Smooth muscle cell (in vitro differentiated cells): ENCODE data around the gene ABAT. TPM values are rescaled to one million over a fixed set of nuclear protein-coding genes. Genes with fewer than 3 reads are reported as not detected.
"Not testable (repeated sequence)": the region's sequence is repeated elsewhere in the genome, so short reads cannot be mapped to it uniquely, and the experiment has no call there.

Experiments
- DNase-seq: peaks from one replicate; lab custom pipeline; 2025; ENCODE audit not compliant: unreplicated experiment; lab: John Stamatoyannopoulos, UW
- H2AFZ ChIP-seq: fragments of 200-600 bp; sonication (generic); 2 replicates; pipeline ENCODE4 v1.6.0; 2016; ENCODE audit warnings: antibody characterized with exemption, low read depth, mild to moderate bottlenecking
- H3F3A ChIP-seq: fragments of 200-600 bp; sonication (generic); 2 replicates; pipeline ENCODE4 v1.6.0; 2017; ENCODE audit warnings: antibody characterized with exemption, low read depth
- H3K27ac ChIP-seq: fragments of 200-600 bp; sonication (generic); 2 replicates; pipeline ENCODE4 v1.5.1; 2016; ENCODE audit warnings: low read depth, mild to moderate bottlenecking
- H3K27me3 ChIP-seq: fragments of 200-600 bp; sonication (generic); 2 replicates; pipeline ENCODE4 v1.6.1; 2016; ENCODE audit warnings: low read depth, mild to moderate bottlenecking
- H3K36me3 ChIP-seq: fragments of 200-600 bp; sonication (generic); 2 replicates; pipeline ENCODE4 v1.5.1; 2016; ENCODE audit warnings: low read depth
- H3K4me1 ChIP-seq: fragments of 200-600 bp; sonication (generic); 2 replicates; pipeline ENCODE4 v1.5.1; 2016; ENCODE audit warnings: low read depth
- H3K4me2 ChIP-seq: fragments of 200-600 bp; sonication (generic); 2 replicates; pipeline ENCODE4 v1.6.0; 2016; ENCODE audit warnings: mild to moderate bottlenecking
- H3K4me3 ChIP-seq: fragments of 200-600 bp; sonication (generic); 2 replicates; pipeline ENCODE4 v1.5.1; 2016; ENCODE audit warnings: mild to moderate bottlenecking
- H3K79me2 ChIP-seq: fragments of 200-600 bp; sonication (generic); 2 replicates; pipeline ENCODE4 v1.6.0; 2016; ENCODE audit warnings: low read depth, mild to moderate bottlenecking
- H3K9ac ChIP-seq: fragments of 200-600 bp; sonication (generic); 2 replicates; pipeline ENCODE4 v1.6.0; 2016; ENCODE audit warnings: low read depth
- H3K9me3 ChIP-seq: fragments of 200-600 bp; sonication (generic); replicated peaks from 2 replicates; pipeline ENCODE4 v1.5.1; 2016; ENCODE audit warnings: low read depth
- H4K20me1 ChIP-seq: fragments of 200-600 bp; sonication (generic); 2 replicates; pipeline ENCODE4 v1.6.0; 2016; ENCODE audit warnings: low read depth
- WGBS: methylation state at CpG from one replicate; pipeline ENCODE4 v1.1.7; 2016; ENCODE audit warnings: low lambda C conversion rate; 5-methylcytosine and 5-hydroxymethylcytosine counted together
- polyA plus RNA-seq: library from polyadenylated mRNA; unstranded; fragments of >200 nt; fragmentation: Nextera tagmentation; extraction: Ambion mirVana; gene quantifications from 2 replicates; pipeline ENCODE4 v1.2.1, GENCODE V29; 2016
- total RNA-seq: library from RNA; depleted of rRNA; stranded (reverse); fragments of >200 nt; gene quantifications from 2 replicates; pipeline ENCODE4 v1.2.3, GENCODE V29; 2014
- TF ChIP-seq, protein P1 (sequence below): fragments of 200-600 bp; sonication (generic); IDR thresholded peaks from 2 replicates; pipeline ENCODE4 v1.5.1; 2017; ENCODE audit warnings: borderline replicate concordance, mild to moderate bottlenecking, antibody characterized with exemption; ENCODE audit not compliant: insufficient read depth, poor library complexity, severe bottlenecking

The ABAT gene
- total and polyA plus RNA-seq, 2 experiments from 2014 or later = 9.2 to 11.3 TPM

DNA sequence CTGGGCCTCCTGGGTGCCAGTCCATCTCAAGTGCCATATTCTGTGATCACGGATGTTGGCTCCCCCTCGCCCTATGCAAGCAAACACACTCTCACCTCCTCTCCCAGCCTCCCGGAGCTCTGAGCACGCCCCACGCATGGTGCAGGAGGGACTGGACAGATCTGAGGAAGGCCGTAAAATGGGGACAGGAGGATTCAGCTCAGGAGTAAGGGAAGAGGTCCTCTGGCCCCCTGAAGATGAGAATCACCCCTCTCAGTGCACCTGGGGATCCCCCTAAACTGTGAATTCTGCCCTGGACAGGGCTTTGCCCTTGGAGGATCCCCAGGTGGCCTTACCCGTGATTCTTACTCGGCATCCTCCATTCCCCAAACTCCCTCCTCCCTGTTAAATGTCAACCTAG lies 107.4 kb downstream of the ABAT start:
- Histone ChIP-seq H3K27me3 (no peaks in the 10 kb centered on the region), H3K4me2 (no peak overlapping the region), H3K4me1 (no peaks in the 10 kb centered on the region), H3K36me3 (no peaks in the 10 kb centered on the region), H3K9ac (no peak overlapping the region), H3K4me3 (no peak overlapping the region), H2AFZ (no peak overlapping the region), H3K9me3 (no peaks in the 10 kb centered on the region), H3K27ac (no peak overlapping the region), H3K79me2 (no peaks in the 10 kb centered on the region), H4K20me1 (no peaks in the 10 kb centered on the region), H3F3A (no peaks in the 10 kb centered on the region)
- TF ChIP-seq, protein P1, sequence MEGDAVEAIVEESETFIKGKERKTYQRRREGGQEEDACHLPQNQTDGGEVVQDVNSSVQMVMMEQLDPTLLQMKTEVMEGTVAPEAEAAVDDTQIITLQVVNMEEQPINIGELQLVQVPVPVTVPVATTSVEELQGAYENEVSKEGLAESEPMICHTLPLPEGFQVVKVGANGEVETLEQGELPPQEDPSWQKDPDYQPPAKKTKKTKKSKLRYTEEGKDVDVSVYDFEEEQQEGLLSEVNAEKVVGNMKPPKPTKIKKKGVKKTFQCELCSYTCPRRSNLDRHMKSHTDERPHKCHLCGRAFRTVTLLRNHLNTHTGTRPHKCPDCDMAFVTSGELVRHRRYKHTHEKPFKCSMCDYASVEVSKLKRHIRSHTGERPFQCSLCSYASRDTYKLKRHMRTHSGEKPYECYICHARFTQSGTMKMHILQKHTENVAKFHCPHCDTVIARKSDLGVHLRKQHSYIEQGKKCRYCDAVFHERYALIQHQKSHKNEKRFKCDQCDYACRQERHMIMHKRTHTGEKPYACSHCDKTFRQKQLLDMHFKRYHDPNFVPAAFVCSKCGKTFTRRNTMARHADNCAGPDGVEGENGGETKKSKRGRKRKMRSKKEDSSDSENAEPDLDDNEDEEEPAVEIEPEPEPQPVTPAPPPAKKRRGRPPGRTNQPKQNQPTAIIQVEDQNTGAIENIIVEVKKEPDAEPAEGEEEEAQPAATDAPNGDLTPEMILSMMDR = no peak
- no peak for DNase-seq
- 94% methylated on average over 8 of the region's 8 CpGs for WGBS

DNA sequence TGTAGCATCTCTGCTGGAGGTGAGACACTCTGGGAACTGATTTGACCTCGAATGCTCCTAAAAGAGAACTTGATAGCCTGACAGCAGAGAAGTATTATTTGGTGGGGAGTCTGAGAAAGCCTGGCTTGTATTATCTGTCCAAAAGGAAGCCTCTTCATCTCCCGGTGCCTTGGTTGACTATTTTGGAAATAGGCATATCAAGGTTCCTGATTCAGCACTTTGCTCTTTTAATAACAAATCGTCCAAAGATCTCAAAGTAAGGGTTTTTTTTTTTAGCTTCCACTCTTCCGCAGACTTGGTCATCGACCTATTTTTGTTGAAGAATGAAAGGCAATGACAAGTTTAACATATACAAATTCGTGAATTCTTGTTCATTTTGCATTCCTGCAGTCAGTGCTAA lies 108.3 kb downstream of the ABAT start:
- DNase-seq = no peak
- H3K4me3 ChIP-seq = no peak overlapping the region
- 86% methylated on average over 6 of the region's 6 CpGs for WGBS

DNA sequence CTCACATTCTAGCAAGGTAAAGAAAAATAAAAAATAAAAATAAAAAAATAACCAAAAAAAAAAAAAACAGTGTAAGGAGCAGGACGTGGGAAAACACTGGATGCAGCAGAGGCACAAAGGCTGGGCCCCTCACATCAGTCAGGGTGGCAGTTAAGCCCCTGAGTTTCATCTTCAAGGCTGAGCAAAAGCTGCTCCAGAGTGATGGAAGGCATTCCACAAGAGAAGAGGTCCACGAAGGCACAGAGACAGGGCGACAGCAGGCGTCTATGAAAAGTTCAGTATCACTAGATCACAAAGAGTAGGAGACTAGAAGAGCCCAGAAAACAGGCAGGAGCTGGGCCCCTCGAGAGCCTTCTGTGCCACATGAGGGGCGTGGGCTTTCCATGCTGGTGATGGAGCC lies 111.0 kb downstream of the ABAT start:
- H2AFZ ChIP-seq = no peak overlapping the region
- H3K4me3 ChIP-seq = no peak overlapping the region
- H3K4me2 ChIP-seq = no peak overlapping the region
- 86% methylated on average over 6 of the region's 6 CpGs for WGBS
- H3K36me3 ChIP-seq = no peaks in the 10 kb centered on the region
- no peak overlapping the region for H3K9ac ChIP-seq
- no peaks in the 10 kb centered on the region for H3K27me3 ChIP-seq
- DNase-seq = no peak
- H3K27ac ChIP-seq = no peak overlapping the region
- TF ChIP-seq, protein P1 = no peak
- no peaks in the 10 kb centered on the region for H3K79me2 ChIP-seq
- no peaks in the 10 kb centered on the region for H3K4me1 ChIP-seq
- no peaks in the 10 kb centered on the region for H3K9me3 ChIP-seq
- no peaks in the 10 kb centered on the region for H3F3A ChIP-seq
- H4K20me1 ChIP-seq = no peaks in the 10 kb centered on the region

More for the DNA sequence above, 108.3 kb downstream of the ABAT start:
- Histone ChIP-seq H3F3A (no peaks in the 10 kb centered on the region), H3K4me1 (no peaks in the 10 kb centered on the region), H3K4me2 (no peak overlapping the region), H2AFZ (no peak overlapping the region), H3K27me3 (no peaks in the 10 kb centered on the region), H3K27ac (no peak overlapping the region), H3K9ac (no peak overlapping the region), H3K79me2 (no peaks in the 10 kb centered on the region), H3K36me3 (no peaks in the 10 kb centered on the region), H4K20me1 (no peaks in the 10 kb centered on the region), H3K9me3 (no peaks in the 10 kb centered on the region)
- TF ChIP-seq, protein P1 = no peak

DNA sequence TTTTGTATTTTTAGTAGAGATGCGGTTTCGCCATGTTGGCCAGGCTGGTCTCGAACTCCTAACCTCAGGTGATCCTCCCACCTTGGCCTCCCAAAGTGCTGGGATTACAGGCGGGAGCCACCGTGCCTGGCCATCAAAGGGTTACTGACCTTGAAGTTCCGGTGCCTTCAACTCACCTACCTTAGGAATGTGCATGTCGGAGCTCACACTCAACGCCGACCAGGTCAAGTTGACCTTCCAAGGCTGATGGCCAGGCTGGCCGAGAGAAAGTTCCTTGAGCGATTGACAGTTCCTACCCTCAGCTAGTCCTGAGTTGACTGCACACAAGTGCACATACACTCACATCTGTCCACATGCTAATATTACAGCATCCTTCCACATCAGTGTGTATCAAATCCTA lies 111.9 kb downstream of the ABAT start:
- H3K27me3 ChIP-seq, H3K4me2 ChIP-seq, H3K36me3 ChIP-seq, DNase-seq, H3F3A ChIP-seq, H3K79me2 ChIP-seq, H3K27ac ChIP-seq, H2AFZ ChIP-seq, H3K4me1 ChIP-seq, H4K20me1 ChIP-seq, H3K4me3 ChIP-seq, H3K9me3 ChIP-seq, H3K9ac ChIP-seq: not testable (repeated sequence)
- 93% methylated on average over 11 of the region's 11 CpGs for WGBS
